ENCODE measurements around the gene CD302. TPM values are rescaled to one million over a fixed set of nuclear protein-coding genes. Genes with fewer than 3 reads are reported as not detected.

CD302 gene
- total RNA-seq, 4 donors from 2014 or later: 79.6 to 194 (median 121) TPM

GRCh38 chr2:159803235-159803962, 5.4 kb upstream of the CD302 start:
- DNase-seq (ENCODE audit: low spot score) (no peak), ATAC-seq (ENCODE audit: low FRiP score) (no peak)
- TF ChIP-seq CTCF (IDR thresholded peaks at IDR 0.05): no peak

GRCh38 chr2:159802673-159803072, 4.7 kb upstream of the CD302 start:
- no peak for DNase-seq (ENCODE audit: low spot score)
- ATAC-seq (ENCODE audit: low FRiP score): no peak
- TF ChIP-seq CTCF (IDR thresholded peaks at IDR 0.05): no peak

GRCh38 chr2:159799833-159800232, 1.8 kb upstream of the CD302 start:
- no peak for TF ChIP-seq CTCF (IDR thresholded peaks at IDR 0.05)
- DNase-seq (ENCODE audit: low spot score): no peak
- no peak for ATAC-seq (ENCODE audit: low FRiP score)

- DNase-seq (ENCODE audit: low spot score) (no peak), ATAC-seq (ENCODE audit: low FRiP score) (no peak)
- no peak for TF ChIP-seq CTCF (IDR thresholded peaks at IDR 0.05)
These were observed 343 bp upstream of the CD302 start for GRCh38 chr2:159798376-159798725.

GRCh38 chr2:159797225-159797542, 824 bp downstream of the CD302 start:
- DNase-seq (ENCODE audit: low spot score): no peak
- ATAC-seq (ENCODE audit: low FRiP score): no peak
- TF ChIP-seq CTCF (IDR thresholded peaks at IDR 0.05): no peak

GRCh38 chr2:159795841-159796690, 1.9 kb downstream of the CD302 start:
- DNase-seq (ENCODE audit: low spot score) (no peak), ATAC-seq (ENCODE audit: low FRiP score) (no peak)
- TF ChIP-seq CTCF (IDR thresholded peaks at IDR 0.05): no peak

- no peak for DNase-seq (ENCODE audit: low spot score)
- no peak for TF ChIP-seq CTCF (IDR thresholded peaks at IDR 0.05)
- ATAC-seq (ENCODE audit: low FRiP score): no peak
These were observed 4.7 kb downstream of the CD302 start for GRCh38 chr2:159793326-159793725.
